Dedifferentiated amniotic fluid mesenchymal stem cell (primary cell): Measurements from ENCODE around the gene ABCC9.
"Not testable (repeated sequence)": the region's sequence is repeated elsewhere in the genome, so short reads cannot be mapped to it uniquely, and the experiment has no call there.

Source experiments
- DNase-seq: peaks from one replicate; pipeline ENCODE4 v3.0.0-alpha.2; 2016; ENCODE audit errors: extremely low spot score

The ABCC9 gene

DNA sequence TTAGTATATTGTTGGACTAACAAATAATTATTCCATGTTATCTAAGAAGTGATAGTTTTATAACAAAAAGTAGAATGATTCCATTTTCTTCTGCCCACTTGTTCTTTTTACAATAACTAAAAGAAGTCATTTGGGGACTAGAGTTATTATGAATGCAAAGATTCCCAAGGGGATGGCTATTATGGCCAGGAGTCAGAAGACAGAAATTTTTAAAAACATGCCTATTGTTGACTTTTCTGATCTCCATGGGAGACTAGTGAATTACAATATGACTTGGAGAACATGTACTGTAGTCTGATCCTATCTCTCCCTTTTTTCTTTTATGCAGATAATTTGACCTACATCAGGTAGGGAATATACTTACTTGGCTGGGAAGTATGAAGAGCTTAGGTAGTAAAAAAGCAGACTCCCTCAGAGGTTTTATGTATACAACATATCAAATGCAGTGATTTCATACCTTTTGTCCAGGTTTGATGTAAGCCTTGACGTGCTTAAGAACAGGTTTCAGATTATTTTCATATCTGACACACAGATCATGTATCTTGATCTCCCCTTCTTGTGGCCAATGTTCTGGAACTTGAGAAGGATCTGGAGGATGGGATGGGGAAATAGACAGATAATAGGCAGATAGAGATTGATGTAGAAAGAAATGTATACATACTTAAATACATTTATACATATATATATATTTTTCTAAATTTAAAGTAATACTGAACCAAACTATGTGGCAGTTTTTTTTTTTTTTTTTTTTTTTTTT is 125.7 kb downstream of the ABCC9 start:
- no peak for DNase-seq

GRCh38 chr12:21814814-21815213 is 126.4 kb downstream of the ABCC9 start:
- no peak for DNase-seq

GRCh38 chr12:21814327-21814726 is 126.9 kb downstream of the ABCC9 start:
- DNase-seq, result no peak

GRCh38 chr12:21813751-21814150 is 127.5 kb downstream of the ABCC9 start:
- DNase-seq, result no peak

GRCh38 chr12:21813125-21813524 is 128.1 kb downstream of the ABCC9 start:
- DNase-seq, result no peak

DNA sequence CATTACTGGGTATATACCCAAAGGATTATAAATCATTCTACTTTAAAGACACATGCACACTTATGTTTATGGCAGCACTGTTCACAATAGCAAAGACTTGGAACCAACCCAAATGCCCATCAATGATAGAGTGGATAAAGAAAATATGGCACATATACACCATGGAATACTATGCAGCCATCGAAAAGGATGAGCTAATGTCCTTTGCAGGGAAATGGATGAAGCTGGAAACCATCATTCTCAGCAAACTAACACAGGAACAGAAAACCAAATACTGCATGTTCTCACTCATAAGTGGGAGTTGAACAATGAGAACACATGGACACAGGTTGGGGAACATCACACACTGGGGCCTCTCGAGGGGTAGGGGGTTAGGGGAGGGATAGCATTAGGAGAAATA is 128.9 kb downstream of the ABCC9 start:
- not testable (repeated sequence) for DNase-seq

DNA sequence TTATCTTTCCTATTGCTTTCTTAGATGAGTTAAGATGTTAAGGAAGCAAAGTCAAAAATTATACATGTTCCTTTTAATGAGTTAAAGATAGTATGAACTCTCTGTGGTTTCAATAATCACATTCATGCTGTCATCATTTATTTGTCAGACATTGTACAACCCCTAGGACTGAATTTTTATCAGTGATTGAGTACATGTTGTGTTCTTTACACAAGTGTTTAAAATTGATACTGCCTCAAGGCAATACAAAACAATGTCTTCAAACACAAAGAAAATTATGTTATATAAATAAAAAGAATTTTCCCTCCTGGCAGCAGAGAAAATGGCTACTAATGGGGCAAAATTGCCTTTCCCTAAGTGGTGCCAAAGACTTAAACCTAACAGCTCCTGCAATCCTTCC is 132.1 kb downstream of the ABCC9 start:
- no peak for DNase-seq

DNA sequence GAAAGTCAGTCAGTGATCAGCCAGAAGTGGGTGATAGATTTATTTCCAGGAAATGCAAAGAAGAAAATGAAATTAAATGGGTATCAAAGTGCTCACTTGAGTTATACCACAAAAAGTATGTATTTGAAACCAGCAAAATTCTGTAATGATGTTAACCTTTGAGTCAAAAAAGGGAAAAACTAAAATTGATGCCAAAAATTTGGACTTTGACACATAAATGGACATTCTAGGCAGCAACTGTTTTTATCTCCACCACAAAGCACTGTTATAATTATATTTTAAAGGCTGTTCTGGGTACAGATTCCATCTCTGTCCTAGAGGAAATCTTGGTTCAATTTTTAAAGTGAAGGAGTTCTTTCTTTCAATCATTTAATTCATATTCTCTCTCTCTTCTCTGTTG is 135.0 kb downstream of the ABCC9 start:
- no peak for DNase-seq

DNA sequence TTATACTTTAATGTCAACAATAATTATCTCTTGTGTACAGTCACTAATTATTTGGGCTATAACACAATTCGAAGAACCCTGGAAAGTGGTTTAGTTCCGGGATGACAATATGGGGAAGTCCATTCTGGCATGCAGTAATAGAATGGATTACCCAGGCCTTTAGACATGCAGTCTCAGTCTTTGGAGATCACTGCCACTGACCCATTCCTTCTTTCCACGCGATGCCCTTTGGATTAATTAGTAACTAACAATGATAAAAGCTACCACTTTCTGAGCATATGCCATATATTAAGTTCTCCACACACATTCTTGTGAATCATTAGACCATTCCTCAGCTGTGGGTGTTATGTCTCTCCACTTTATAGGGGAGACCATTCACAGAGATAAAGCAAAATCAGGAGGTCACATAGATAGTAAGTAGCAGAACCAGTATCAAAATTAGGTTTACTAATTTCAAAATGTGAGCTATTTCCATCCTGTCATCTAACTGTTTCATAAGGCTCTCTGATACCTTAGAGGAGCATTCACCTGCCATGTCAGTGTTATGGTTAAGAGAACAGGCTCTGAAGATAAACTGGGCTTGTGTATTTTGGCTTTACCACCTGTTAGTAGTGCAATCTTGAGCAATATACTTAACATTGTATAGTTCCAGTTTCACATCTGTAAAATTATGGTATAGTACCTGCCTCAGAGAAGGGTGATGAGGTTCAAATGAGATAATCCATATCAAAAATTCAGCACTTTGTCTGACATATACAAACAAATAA is 139.5 kb downstream of the ABCC9 start:
- DNase-seq, result no peak

DNA sequence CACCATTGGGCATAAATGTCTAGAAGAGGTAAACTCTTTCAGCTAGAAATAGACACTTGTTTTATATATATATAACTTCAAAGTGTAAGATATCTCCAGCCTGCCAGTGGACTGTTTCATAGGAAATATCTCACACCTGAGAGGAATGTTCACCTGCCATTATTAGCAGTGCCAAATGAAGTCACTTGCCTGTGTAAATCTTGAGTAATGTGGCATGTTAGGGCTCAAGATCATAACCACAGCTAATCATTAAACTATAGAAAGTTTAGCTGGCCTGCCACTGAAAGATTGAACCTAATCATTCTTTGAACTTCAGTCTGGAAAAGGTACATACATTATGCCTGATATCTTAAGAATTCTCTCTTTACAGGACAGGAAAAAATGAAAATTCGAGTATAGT is 141.2 kb downstream of the ABCC9 start:
- DNase-seq, result no peak

DNA sequence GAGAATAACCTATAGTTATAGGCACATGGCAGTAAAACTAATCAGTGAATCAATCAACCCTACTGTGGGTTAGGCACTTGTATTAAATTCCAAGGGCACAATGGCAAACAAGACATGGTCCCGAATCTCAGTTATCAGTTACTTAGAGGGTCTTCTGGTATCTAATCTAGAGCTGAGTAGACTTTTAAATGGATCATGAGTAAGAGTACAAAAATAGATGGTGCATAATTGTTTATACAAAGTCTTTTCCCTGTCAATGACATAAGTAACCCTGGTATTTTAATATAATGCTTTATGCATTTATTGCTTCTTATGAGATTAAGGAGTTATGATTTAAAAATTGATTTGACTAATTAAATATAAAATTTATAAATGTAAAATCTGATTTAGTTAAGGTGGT is 143.7 kb downstream of the ABCC9 start:
- DNase-seq, result no peak

- no peak for DNase-seq
These were observed 145.4 kb downstream of the ABCC9 start for GRCh38 chr12:21795648-21796328.

- not testable (repeated sequence) for DNase-seq
These were observed 146.2 kb downstream of the ABCC9 start for GRCh38 chr12:21794807-21795595.

- DNase-seq, result not testable (repeated sequence)
These were observed 151.5 kb downstream of the ABCC9 start for GRCh38 chr12:21789687-21790086.

- DNase-seq, result no peak
These were observed 152.9 kb downstream of the ABCC9 start for GRCh38 chr12:21788089-21788983.

- DNase-seq, result no peak
These were observed 155.1 kb downstream of the ABCC9 start for GRCh38 chr12:21786041-21786531.

- not testable (repeated sequence) for DNase-seq
These were observed 158.5 kb downstream of the ABCC9 start for GRCh38 chr12:21782723-21783122.

DNA sequence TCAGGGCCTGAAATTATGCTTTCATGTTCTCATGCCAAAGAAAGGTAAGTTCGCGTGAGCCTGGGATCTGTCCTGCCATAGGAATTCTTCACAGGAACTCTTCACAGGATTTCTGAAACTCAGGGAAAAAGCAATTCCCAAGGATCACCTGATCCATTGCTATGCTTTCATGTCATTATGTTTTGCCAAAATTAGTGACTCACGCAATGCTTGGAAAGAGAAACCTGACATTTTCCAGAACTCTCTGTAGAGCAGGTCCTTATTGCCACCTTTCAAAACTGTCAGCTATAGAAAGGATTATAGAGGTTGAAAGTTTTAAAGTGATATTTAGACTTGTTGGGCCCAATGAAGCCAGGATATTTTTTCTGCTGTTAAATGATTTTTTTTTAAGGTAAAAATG is 160.4 kb downstream of the ABCC9 start:
- DNase-seq, result no peak

DNA sequence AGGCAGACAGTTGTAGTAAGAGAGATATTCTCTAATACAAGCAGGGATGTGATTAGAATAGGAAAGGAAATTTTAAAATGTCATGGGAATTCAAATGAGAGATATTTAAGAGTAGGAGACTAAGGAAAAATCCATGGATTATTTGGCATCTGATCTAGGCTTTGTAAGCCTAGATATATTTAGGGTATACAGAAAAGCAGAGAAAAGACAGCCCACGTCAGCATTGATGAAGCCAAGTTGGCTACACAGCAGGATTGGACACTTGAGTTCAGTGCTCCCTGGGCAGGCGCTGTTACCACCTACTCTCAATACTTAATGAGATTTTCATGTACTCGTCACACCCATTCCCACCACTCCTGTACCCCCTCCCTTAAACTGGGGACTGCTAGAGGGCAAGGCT is 165.1 kb downstream of the ABCC9 start:
- DNase-seq, result no peak

GRCh38 chr12:21775133-21775820 is 165.9 kb downstream of the ABCC9 start:
- no peak for DNase-seq
